ENCODE results near the gene ZDHHC1. TPM values are rescaled to one million over a fixed set of nuclear protein-coding genes. Genes with fewer than 3 reads are reported as not detected.
A peak's percentile ranks its signal among the peaks of the same experiment; 100 is the strongest.

Gene ZDHHC1
- polyA plus RNA-seq, 3 donors = 3.3 to 14.2 (median 6.0) TPM

- H3K27ac ChIP-seq (ENCODE audit: low read depth in 1 of 2, low read length in 2 of 2) = no peak overlapping the region
- intact Hi-C loops (cut with micrococcal nuclease) = loop anchor here in 1 of 2 donors (10.0 kb wide), 1 partner anchor 46 kb away; no protein-coding TSS in a partner anchor
- peaks cover 6% of the 10 kb centered on the region for H3K4me1 Mint-ChIP-seq
- H3K36me3 Mint-ChIP-seq = no peaks in the 10 kb centered on the region
- TF ChIP-seq, protein P1, sequence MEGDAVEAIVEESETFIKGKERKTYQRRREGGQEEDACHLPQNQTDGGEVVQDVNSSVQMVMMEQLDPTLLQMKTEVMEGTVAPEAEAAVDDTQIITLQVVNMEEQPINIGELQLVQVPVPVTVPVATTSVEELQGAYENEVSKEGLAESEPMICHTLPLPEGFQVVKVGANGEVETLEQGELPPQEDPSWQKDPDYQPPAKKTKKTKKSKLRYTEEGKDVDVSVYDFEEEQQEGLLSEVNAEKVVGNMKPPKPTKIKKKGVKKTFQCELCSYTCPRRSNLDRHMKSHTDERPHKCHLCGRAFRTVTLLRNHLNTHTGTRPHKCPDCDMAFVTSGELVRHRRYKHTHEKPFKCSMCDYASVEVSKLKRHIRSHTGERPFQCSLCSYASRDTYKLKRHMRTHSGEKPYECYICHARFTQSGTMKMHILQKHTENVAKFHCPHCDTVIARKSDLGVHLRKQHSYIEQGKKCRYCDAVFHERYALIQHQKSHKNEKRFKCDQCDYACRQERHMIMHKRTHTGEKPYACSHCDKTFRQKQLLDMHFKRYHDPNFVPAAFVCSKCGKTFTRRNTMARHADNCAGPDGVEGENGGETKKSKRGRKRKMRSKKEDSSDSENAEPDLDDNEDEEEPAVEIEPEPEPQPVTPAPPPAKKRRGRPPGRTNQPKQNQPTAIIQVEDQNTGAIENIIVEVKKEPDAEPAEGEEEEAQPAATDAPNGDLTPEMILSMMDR (IDR thresholded peaks at IDR 0.05) = no peak
- no peak overlapping the region for H3K27ac Mint-ChIP-seq
- H3K36me3 ChIP-seq (replicated peaks in 1 of 2; ENCODE audit: control insufficient read depth in 1 of 2, insufficient read depth in 2 of 2, low read length in 2 of 2) = no peaks in the 10 kb centered on the region
- no peaks in the 10 kb centered on the region for H3K27me3 ChIP-seq (ENCODE audit: control insufficient read depth in 2 of 2, insufficient read depth in 2 of 2, low read length in 2 of 2)
- H3K9me3 ChIP-seq (replicated peaks in 1 of 2; ENCODE audit: control insufficient read depth in 1 of 2, insufficient read depth in 1 of 2, low read length in 2 of 2) = no peaks in the 10 kb centered on the region
- H3K4me2 ChIP-seq (replicated peaks; ENCODE audit: extremely low read depth, low read length, poor library complexity, severe bottlenecking) = no peak overlapping the region
- H3K4me3 Mint-ChIP-seq = no peak overlapping the region
- H3K9me3 Mint-ChIP-seq = peaks cover 0 to 2% (median 0%) of the 10 kb centered on the region in 7 donors
- DNase-seq = no peak
- no peak overlapping the region for H2AFZ ChIP-seq (ENCODE audit: insufficient read depth, low read depth, low read length, poor library complexity, severe bottlenecking)
- H3K4me3 ChIP-seq (replicated peaks in 1 of 3; ENCODE audit: low read depth in 2 of 3, low read length in 3 of 3) = no peak overlapping the region
- no peak overlapping the region for H3K9ac ChIP-seq (ENCODE audit: insufficient read depth, low read length, poor library complexity, severe bottlenecking)
- H4K20me1 ChIP-seq (ENCODE audit: insufficient read depth, low read length) = peaks cover 1% of the 10 kb centered on the region
- no peaks in the 10 kb centered on the region for H3K79me2 ChIP-seq (ENCODE audit: insufficient read depth, low read length)
- H3K27me3 Mint-ChIP-seq (ENCODE audit: low read depth in 3 of 3) = peaks cover 2 to 17% (median 5%) of the 10 kb centered on the region in 3 donors
- peaks cover 13 to 17% of the 10 kb centered on the region in 2 donors for H3K4me1 ChIP-seq (ENCODE audit: control insufficient read depth in 1 of 2, insufficient read depth in 2 of 2, low read length in 2 of 2)
- WGBS (ENCODE audit: insufficient coverage) = 97% methylated on average over 13 of the region's 14 CpGs
These were observed 15.4 kb downstream of the ZDHHC1 start for GRCh38 chr16:67400901-67401300.

- H3K79me2 ChIP-seq (ENCODE audit: insufficient read depth, low read length) = no peaks in the 10 kb centered on the region
- H3K4me2 ChIP-seq (replicated peaks; ENCODE audit: extremely low read depth, low read length, poor library complexity, severe bottlenecking) = no peak overlapping the region
- TF ChIP-seq, protein P1 (IDR thresholded peaks at IDR 0.05) = peak; percentile 80
- H3K9me3 Mint-ChIP-seq = peaks cover 0 to 2% (median 0%) of the 10 kb centered on the region in 7 donors
- peaks cover 14% of the 10 kb centered on the region for H3K4me1 Mint-ChIP-seq
- H2AFZ ChIP-seq (ENCODE audit: insufficient read depth, low read depth, low read length, poor library complexity, severe bottlenecking) = no peak overlapping the region
- H3K4me3 ChIP-seq (replicated peaks in 1 of 3; ENCODE audit: low read depth in 2 of 3, low read length in 3 of 3) = no peak overlapping the region
- H3K36me3 Mint-ChIP-seq = no peaks in the 10 kb centered on the region
- no peak overlapping the region for H3K4me3 Mint-ChIP-seq
- no peak for DNase-seq
- no peaks in the 10 kb centered on the region for H3K9me3 ChIP-seq (replicated peaks in 1 of 2; ENCODE audit: control insufficient read depth in 1 of 2, insufficient read depth in 1 of 2, low read length in 2 of 2)
- WGBS (ENCODE audit: insufficient coverage) = 84% methylated on average over 16 of the region's 19 CpGs
- H3K27me3 ChIP-seq (ENCODE audit: control insufficient read depth in 2 of 2, insufficient read depth in 2 of 2, low read length in 2 of 2) = no peaks in the 10 kb centered on the region
- peaks cover 9% of the 10 kb centered on the region for H4K20me1 ChIP-seq (ENCODE audit: insufficient read depth, low read length)
- peaks cover 22 to 26% of the 10 kb centered on the region in 2 donors for H3K4me1 ChIP-seq (ENCODE audit: control insufficient read depth in 1 of 2, insufficient read depth in 2 of 2, low read length in 2 of 2)
- H3K36me3 ChIP-seq (replicated peaks in 1 of 2; ENCODE audit: control insufficient read depth in 1 of 2, insufficient read depth in 2 of 2, low read length in 2 of 2) = no peaks in the 10 kb centered on the region
- peaks cover 2 to 24% (median 7%) of the 10 kb centered on the region in 3 donors for H3K27me3 Mint-ChIP-seq (ENCODE audit: low read depth in 3 of 3)
- H3K27ac Mint-ChIP-seq = no peak overlapping the region
- intact Hi-C loops (cut with micrococcal nuclease) = loop anchor here (2.0 to 10.0 kb wide), 5 partner anchors 27 to 123 kb away; partner anchors contain the start of gene PLEKHG4 (in 1 of the 2)
- H3K9ac ChIP-seq (ENCODE audit: insufficient read depth, low read length, poor library complexity, severe bottlenecking) = no peak overlapping the region
- H3K27ac ChIP-seq (ENCODE audit: low read depth in 1 of 2, low read length in 2 of 2) = no peak overlapping the region
These were observed 16.2 kb downstream of the ZDHHC1 start for GRCh38 chr16:67399749-67400704.
